Erythroblast (primary cell): ENCODE results near the gene MOGAT3.
"Not testable (repeated sequence)": the region's sequence is repeated elsewhere in the genome, so short reads cannot be mapped to it uniquely, and the experiment has no call there.

Source experiments
- GATA1 ChIP-seq: IDR thresholded peaks from 2 replicates; pipeline ENCODE4 v1.6.1; 2011; ENCODE audit warnings: low read depth, mild to moderate bottlenecking, control low read depth, low read length, moderate library complexity
- POLR2A ChIP-seq: IDR thresholded peaks from 2 replicates; pipeline ENCODE4 v1.6.1; 2011; ENCODE audit warnings: mild to moderate bottlenecking, low read length

- not testable (repeated sequence) for TF ChIP-seq POLR2A, GATA1
These were observed 1.3 kb downstream of the MOGAT3 start for GRCh38 chr7:101199522-101199921.
